Left lobe of liver (tissue), 1 donor: ENCODE data around the gene SETD7. TPM values are rescaled to one million over a fixed set of nuclear protein-coding genes. Genes with fewer than 3 reads are reported as not detected.

Experiments used
- total RNA-seq: library from RNA; stranded (reverse); gene quantifications from one replicate; pipeline ENCODE4 v1.2.1, GENCODE V29; 2021
- donor health status: DM: no; HTN: yes; CAD: no.

The SETD7 gene
- total RNA-seq, 1 donor from 2014 or later = 47.0 TPM

Other genes starting within 250 kb of the SETD7 start
- 12.4 TPM for gene RAB33B, start 102.1 kb downstream of the SETD7 start, total RNA-seq
- 108 TPM for gene MGST2, start 109.6 kb upstream of the SETD7 start, total RNA-seq